CMK (cell line): Measurements from ENCODE around the gene PDZRN3.
"Not testable (repeated sequence)": the region's sequence is repeated elsewhere in the genome, so short reads cannot be mapped to it uniquely, and the experiment has no call there.

Experiments used
- DNase-seq: peaks from one replicate; pipeline ENCODE4 v3.0.0-alpha.2; 2010; ENCODE audit warnings: low read depth

The PDZRN3 gene

GRCh38 chr3:73586628-73587027 is 38.1 kb downstream of the PDZRN3 start:
- no peak for DNase-seq

GRCh38 chr3:73586190-73586589 is 38.6 kb downstream of the PDZRN3 start:
- no peak for DNase-seq

- no peak for DNase-seq
These were observed 39.9 kb downstream of the PDZRN3 start for GRCh38 chr3:73584873-73585272.

- DNase-seq, result no peak
These were observed 42.2 kb downstream of the PDZRN3 start for GRCh38 chr3:73582535-73582934.

GRCh38 chr3:73581134-73581846 is 43.5 kb downstream of the PDZRN3 start:
- no peak for DNase-seq

- DNase-seq, result no peak
These were observed 44.4 kb downstream of the PDZRN3 start for GRCh38 chr3:73580343-73580742.

- DNase-seq, result no peak
These were observed 47.0 kb downstream of the PDZRN3 start for GRCh38 chr3:73577704-73578103.

GRCh38 chr3:73576999-73577461 is 47.7 kb downstream of the PDZRN3 start:
- DNase-seq, result no peak

- no peak for DNase-seq
These were observed 48.8 kb downstream of the PDZRN3 start for GRCh38 chr3:73575953-73576352.

GRCh38 chr3:73575519-73575918 is 49.2 kb downstream of the PDZRN3 start:
- DNase-seq, result no peak

- no peak for DNase-seq
These were observed 51.5 kb downstream of the PDZRN3 start for GRCh38 chr3:73573204-73573603.

GRCh38 chr3:73572368-73572767 is 52.4 kb downstream of the PDZRN3 start:
- DNase-seq, result no peak

GRCh38 chr3:73571238-73571794 is 53.4 kb downstream of the PDZRN3 start:
- DNase-seq, result no peak

GRCh38 chr3:73569246-73569760 is 55.4 kb downstream of the PDZRN3 start:
- DNase-seq, result no peak

GRCh38 chr3:73568371-73568862 is 56.3 kb downstream of the PDZRN3 start:
- no peak for DNase-seq

- not testable (repeated sequence) for DNase-seq
These were observed 59.4 kb downstream of the PDZRN3 start for GRCh38 chr3:73565374-73565773.

GRCh38 chr3:73563896-73564582 is 60.7 kb downstream of the PDZRN3 start:
- no peak for DNase-seq

GRCh38 chr3:73561494-73561893 is 63.2 kb downstream of the PDZRN3 start:
- DNase-seq, result no peak

GRCh38 chr3:73559749-73560148 is 65.0 kb downstream of the PDZRN3 start:
- DNase-seq, result no peak

GRCh38 chr3:73558727-73559075 is 66.0 kb downstream of the PDZRN3 start:
- DNase-seq, result no peak

GRCh38 chr3:73557986-73558726 is 66.6 kb downstream of the PDZRN3 start:
- no peak for DNase-seq
